ENCODE results near the gene PARP3. TPM values are rescaled to one million over a fixed set of nuclear protein-coding genes. Genes with fewer than 3 reads are reported as not detected.

Gene PARP3
- total and polyA plus RNA-seq, 9 of the 15 experiments (the other 6 are each of a cell fraction or from before 2014, with no cell fraction given), result 0.46 to 6.6 (median 4.5) TPM

DNA sequence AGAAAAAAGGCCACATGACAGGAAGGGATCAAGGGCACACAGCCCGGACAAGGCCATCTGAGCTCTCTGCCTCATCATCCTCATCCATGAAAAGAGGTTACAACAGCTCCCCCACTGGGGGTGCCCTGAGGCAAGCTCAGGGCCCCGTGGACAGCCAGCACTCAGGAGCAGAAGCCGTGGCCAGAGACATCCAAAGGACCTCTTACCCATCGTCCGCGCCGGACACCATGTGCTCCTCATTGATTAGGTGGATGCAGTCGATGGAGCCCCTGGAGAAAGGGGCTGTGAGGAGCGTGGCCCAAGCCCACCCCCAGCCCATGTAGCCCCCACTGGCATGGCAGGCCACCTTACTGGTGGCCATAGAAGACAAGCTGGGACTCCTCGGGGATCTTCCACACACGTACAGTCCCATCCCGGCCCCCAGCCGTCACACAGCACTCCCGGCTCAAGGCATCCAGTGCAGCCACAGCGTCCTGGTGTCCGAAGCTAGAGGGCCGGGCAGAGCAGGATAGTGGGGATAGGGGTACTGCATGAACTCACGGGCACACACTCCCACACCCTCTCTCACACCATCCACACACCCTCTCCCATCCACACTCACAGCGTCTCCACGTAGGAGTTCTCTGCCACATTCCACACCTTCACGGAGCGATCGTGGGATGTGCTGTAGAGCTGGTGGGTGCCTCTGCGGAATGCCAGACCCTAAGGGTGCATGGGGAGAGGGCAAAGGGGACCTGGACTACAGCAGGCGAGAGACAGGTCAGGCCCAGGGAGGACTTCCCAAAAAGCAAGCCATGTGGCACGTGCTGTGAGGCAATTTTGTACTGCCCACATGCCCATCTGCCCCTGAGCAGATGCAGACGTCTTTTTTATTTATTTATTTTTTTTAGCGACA, 6.9 kb upstream of the PARP3 start:
- 95% methylated on average over 19 of the region's 28 CpGs for WGBS (ENCODE audit: insufficient coverage, low coverage, missing lambda C conversion rate)
- Histone ChIP-seq H3K36me3 (ENCODE audit: control insufficient read depth, insufficient read depth, low read length) (peaks cover 72% of the 10 kb centered on the region; the same call in 2 of the 3 replicates), H3K27ac (ENCODE audit: extremely low read depth, low read depth, low read length) (no peak overlapping the region), H3K9me1 (ENCODE audit: control insufficient read depth, insufficient read depth, low read length) (peaks cover 5% of the 10 kb centered on the region), H3K27me3 (ENCODE audit: control insufficient read depth in 2 of 2, insufficient read depth in 2 of 2, low read length in 2 of 2) (no peaks in the 10 kb centered on the region), H3K79me2 (ENCODE audit: control insufficient read depth, insufficient read depth, low read length) (peaks cover 20% of the 10 kb centered on the region), H3K9me3 (replicated peaks; ENCODE audit: control insufficient read depth, insufficient read depth, low read depth, low read length) (no peaks in the 10 kb centered on the region), H3K4me1 (replicated peaks in 1 of 2; ENCODE audit: control insufficient read depth in 2 of 2, insufficient read depth in 2 of 2, low read length in 2 of 2) (peaks cover 5 to 6% of the 10 kb centered on the region in 2 experiments; a peak in 4 of 5 replicates), H3K4me2 (ENCODE audit: insufficient read depth, low read length) (no peak overlapping the region), H4K20me1 (replicated peaks; ENCODE audit: control insufficient read depth, insufficient read depth, low read length) (no peaks in the 10 kb centered on the region), H2AFZ (ENCODE audit: low read depth, low read length) (no peak overlapping the region), H3K9ac (ENCODE audit: insufficient read depth in 1 of 2, low read depth in 2 of 2, low read length in 2 of 2) (no peak overlapping the region), H3K4me3 (no peak overlapping the region)
- intact Hi-C loops (cut with micrococcal nuclease), result no loop called here
- BruUV-seq (replicated peaks), result no TSS peak
- CTCF ChIA-PET (ENCODE audit: low intra/inter-chr PET ratio), result no interaction called here
- TF ChIP-seq MCM2 (IDR thresholded peaks at IDR 0.05; ENCODE audit: low read depth) (no peak), RBFOX2 (IDR thresholded peaks at IDR 0.05; ENCODE audit: low read depth, low read length) (peak; percentile 29; the same call in 1 of the 2 replicates)
- in situ Hi-C loops (cut with MboI), result no loop called here
- DNase-seq (ENCODE audit: extremely low read depth in 1 of 4, low spot score in 3 of 4) (no peak), FAIRE-seq (no peak), ATAC-seq (no peak)
- POLR2A ChIA-PET, result interaction anchor here (0.6 kb wide), 1 partner anchor 306 kb away, joined by 3 read pairs; no protein-coding TSS in a partner anchor
